ENCODE results near the gene LRRTM3. TPM values are rescaled to one million over a fixed set of nuclear protein-coding genes. Genes with fewer than 3 reads are reported as not detected.

LRRTM3 gene
- total RNA-seq (2021), result 0.96 and 1.1 TPM in 2 replicates
- long read RNA-seq, partial matches to known transcripts, result 7 of 10 reads
- long read RNA-seq, other reads (novel, unspliced or antisense), result 3 of 10 reads

GRCh38 chr10:66925896-66926715, at the start of gene LRRTM3:
LRRTM3 (plus strand) TSS chr10:66926036.
- Histone ChIP-seq H3K56ac (ENCODE audit: insufficient read length, low read depth, low read length) (no peak within 1 kb of the TSS), H3K14ac (ENCODE audit: insufficient read depth, low read length) (no peak within 1 kb of the TSS), H2BK5ac (ENCODE audit: insufficient read length, low read length) (no peak within 1 kb of the TSS), H3K79me2 (ENCODE audit: insufficient read depth, low read length) (no peaks in the 10 kb centered on the region), H2AK5ac (ENCODE audit: insufficient read length, low read length) (no peak within 1 kb of the TSS), H3K79me1 (ENCODE audit: insufficient read depth, low read depth, low read length, poor library complexity, severe bottlenecking) (no peaks in the 10 kb centered on the region), H3K27me3 (ENCODE audit: insufficient read depth, low read length) (peaks cover 2% of the 10 kb centered on the region; the same call in 1 of the 2 replicates), H3K27ac (ENCODE audit: insufficient read length, low read depth, low read length) (no peak within 1 kb of the TSS), H4K91ac (ENCODE audit: insufficient read length, low read depth, low read length) (no peak within 1 kb of the TSS), H2BK15ac (ENCODE audit: low read depth, low read length) (no peak within 1 kb of the TSS), H2BK12ac (ENCODE audit: insufficient read length, low read depth, low read length) (no peak within 1 kb of the TSS), H4K5ac (ENCODE audit: insufficient read length, low read depth, low read length) (no peak within 1 kb of the TSS), H3K4ac (ENCODE audit: low read depth, low read length) (no peak within 1 kb of the TSS), H3K9ac (ENCODE audit: extremely low read depth, insufficient read length, low read length) (no peak within 1 kb of the TSS), H3T11ph (ENCODE audit: low read length) (no peak within 1 kb of the TSS), H3K9me3 (ENCODE audit: control insufficient read depth, low read depth, low read length) (no peaks in the 10 kb centered on the region), H4K20me1 (ENCODE audit: control insufficient read depth, insufficient read depth, insufficient read length) (no peaks in the 10 kb centered on the region), H2AFZ (ENCODE audit: low read length) (no peak within 1 kb of the TSS), H3K4me2 (ENCODE audit: insufficient read depth, insufficient read length, low read length) (peak within 1 kb of the TSS; percentile 90), H2BK20ac (ENCODE audit: low read depth, low read length, poor library complexity, severe bottlenecking) (no peak within 1 kb of the TSS), H3K18ac (ENCODE audit: insufficient read length, low read depth, low read length) (no peak within 1 kb of the TSS), H4K8ac (replicated peaks; ENCODE audit: insufficient read length, low read depth, low read length) (no peak within 1 kb of the TSS), H3K4me1 (ENCODE audit: insufficient read depth, low read length) (peaks cover 13% of the 10 kb centered on the region), H3K23ac (ENCODE audit: insufficient read length, low read depth, low read length) (no peak within 1 kb of the TSS), H2BK120ac (ENCODE audit: low read depth, low read length, poor library complexity, severe bottlenecking) (no peak within 1 kb of the TSS), H3K23me2 (ENCODE audit: insufficient read length, low read depth, low read length, poor library complexity, severe bottlenecking) (peaks cover 10% of the 10 kb centered on the region)
- Mint-ChIP-seq H3K4me3 (peak within 1 kb of the TSS; percentile 57 to 79), H3K27ac (peak within 1 kb of the TSS in 2 of 3 experiments; percentile 83 to 91; a peak in 5 of 7 replicates), H3K36me3 (ENCODE audit: insufficient read depth in 1 of 3, low read depth in 3 of 3) (peaks cover 0 to 5% (median 4%) of the 10 kb centered on the region in 3 experiments; a peak in 4 of 7 replicates), H3K27me3 (ENCODE audit: low read depth) (peaks cover 35% of the 10 kb centered on the region), H3K9me3 (peaks cover 0 to 3% of the 10 kb centered on the region in 2 experiments; a peak in 2 of 5 replicates), H3K4me1 (peaks cover 50 to 60% of the 10 kb centered on the region in 2 experiments)
- no CpG with 5 or more reads among the region's 16 CpGs for WGBS (ENCODE audit: extremely low coverage, insufficient read length, low lambda C conversion rate)
- DNase-seq, result peak; percentile 84
- peak; percentile 64 for TF ChIP-seq CTCF (conservative IDR thresholded peaks at IDR 0.05)
